GM21515 (cell line): Measurements from ENCODE around the gene MAP2K7.
"Not testable (repeated sequence)": the region's sequence is repeated elsewhere in the genome, so short reads cannot be mapped to it uniquely, and the experiment has no call there.

Source experiments
- ATAC-seq: cut with Tn5 transposase; IDR thresholded peaks from one replicate; pipeline ENCODE4 v1.9.1; 2021; ENCODE audit not compliant: unreplicated experiment

The MAP2K7 gene

GRCh38 chr19:7928741-7929701 lies 25.3 kb downstream of the MAP2K7 start:
- ATAC-seq: no peak

- not testable (repeated sequence) for ATAC-seq
Measured at GRCh38 chr19:7930030-7930429, 26.4 kb downstream of the MAP2K7 start.

- ATAC-seq: no peak
Measured at GRCh38 chr19:7930765-7931164, 27.1 kb downstream of the MAP2K7 start.

- ATAC-seq: no peak
Measured at GRCh38 chr19:7931221-7932061, 27.8 kb downstream of the MAP2K7 start.

- no peak for ATAC-seq
Measured at GRCh38 chr19:7932276-7932929, 28.7 kb downstream of the MAP2K7 start.

- no peak for ATAC-seq
Measured at GRCh38 chr19:7932930-7933300, 29.2 kb downstream of the MAP2K7 start.

GRCh38 chr19:7933411-7933810 lies 29.7 kb downstream of the MAP2K7 start:
- ATAC-seq: no peak

- ATAC-seq: no peak
Measured at GRCh38 chr19:7933828-7934725, 30.4 kb downstream of the MAP2K7 start.

GRCh38 chr19:7934766-7935165 lies 31.1 kb downstream of the MAP2K7 start:
- no peak for ATAC-seq

- ATAC-seq: no peak
Measured at GRCh38 chr19:7940841-7941240, 37.2 kb downstream of the MAP2K7 start.

GRCh38 chr19:7941895-7942596 lies 38.4 kb downstream of the MAP2K7 start:
- ATAC-seq: no peak

- ATAC-seq: no peak
Measured at GRCh38 chr19:7942981-7943443, 39.3 kb downstream of the MAP2K7 start.

- peak; percentile 96 for ATAC-seq
Measured at GRCh38 chr19:7943444-7944176, 39.9 kb downstream of the MAP2K7 start, which contains the start of gene TIMM44. TIMM44 (minus strand) TSS chr19:7943666; CDS start chr19:7943651, 15 bp downstream.

- ATAC-seq: peak; percentile 15
Measured at GRCh38 chr19:7944177-7944761, 40.6 kb downstream of the MAP2K7 start.

- no peak for ATAC-seq
Measured at GRCh38 chr19:7947939-7948338, 44.3 kb downstream of the MAP2K7 start.

GRCh38 chr19:7953060-7953459 lies 49.4 kb downstream of the MAP2K7 start:
- ATAC-seq: no peak

GRCh38 chr19:7953576-7953975 lies 49.9 kb downstream of the MAP2K7 start:
- ATAC-seq: no peak

- no peak for ATAC-seq
Measured at GRCh38 chr19:7955696-7956095, 52.0 kb downstream of the MAP2K7 start.
